ENCODE results near the gene RELL1. TPM values are rescaled to one million over a fixed set of nuclear protein-coding genes. Genes with fewer than 3 reads are reported as not detected.

RELL1 gene
- total and polyA plus RNA-seq, 10 of the 15 experiments (the other 5 are each of a cell fraction or from before 2014, with no cell fraction given): 0.20 to 10.9 (median 3.9) TPM

DNA sequence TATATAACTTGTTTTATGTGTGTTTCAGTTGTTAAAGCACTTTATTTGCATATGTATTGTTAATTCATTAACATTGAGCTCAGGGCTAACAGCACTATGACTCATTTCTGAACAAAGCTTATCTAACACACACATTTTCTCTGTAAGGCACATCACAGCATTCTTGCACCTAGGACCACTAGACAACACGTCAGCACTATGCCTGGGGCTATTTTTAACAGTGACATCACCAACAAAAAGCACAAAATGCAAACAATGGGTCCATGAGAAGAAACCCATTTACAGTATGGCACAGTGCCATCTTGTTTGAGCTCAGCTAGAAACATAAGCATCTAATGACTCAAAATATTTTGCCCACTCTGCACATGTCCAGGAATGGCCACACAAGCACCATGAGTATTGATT lies 124.4 kb downstream of the RELL1 start (continued):
- TF ChIP-seq, protein P1, sequence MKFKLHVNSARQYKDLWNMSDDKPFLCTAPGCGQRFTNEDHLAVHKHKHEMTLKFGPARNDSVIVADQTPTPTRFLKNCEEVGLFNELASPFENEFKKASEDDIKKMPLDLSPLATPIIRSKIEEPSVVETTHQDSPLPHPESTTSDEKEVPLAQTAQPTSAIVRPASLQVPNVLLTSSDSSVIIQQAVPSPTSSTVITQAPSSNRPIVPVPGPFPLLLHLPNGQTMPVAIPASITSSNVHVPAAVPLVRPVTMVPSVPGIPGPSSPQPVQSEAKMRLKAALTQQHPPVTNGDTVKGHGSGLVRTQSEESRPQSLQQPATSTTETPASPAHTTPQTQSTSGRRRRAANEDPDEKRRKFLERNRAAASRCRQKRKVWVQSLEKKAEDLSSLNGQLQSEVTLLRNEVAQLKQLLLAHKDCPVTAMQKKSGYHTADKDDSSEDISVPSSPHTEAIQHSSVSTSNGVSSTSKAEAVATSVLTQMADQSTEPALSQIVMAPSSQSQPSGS (IDR thresholded peaks at IDR 0.05; ENCODE audit: low read length): peak; percentile 77; the same call in 1 of the 2 replicates
- no peak for TF ChIP-seq KDM1A (IDR thresholded peaks at IDR 0.05; ENCODE audit: borderline replicate concordance)
- TF ChIP-seq NFXL1 (IDR thresholded peaks at IDR 0.05; ENCODE audit: borderline replicate concordance): no peak
- TF ChIP-seq, protein P2, sequence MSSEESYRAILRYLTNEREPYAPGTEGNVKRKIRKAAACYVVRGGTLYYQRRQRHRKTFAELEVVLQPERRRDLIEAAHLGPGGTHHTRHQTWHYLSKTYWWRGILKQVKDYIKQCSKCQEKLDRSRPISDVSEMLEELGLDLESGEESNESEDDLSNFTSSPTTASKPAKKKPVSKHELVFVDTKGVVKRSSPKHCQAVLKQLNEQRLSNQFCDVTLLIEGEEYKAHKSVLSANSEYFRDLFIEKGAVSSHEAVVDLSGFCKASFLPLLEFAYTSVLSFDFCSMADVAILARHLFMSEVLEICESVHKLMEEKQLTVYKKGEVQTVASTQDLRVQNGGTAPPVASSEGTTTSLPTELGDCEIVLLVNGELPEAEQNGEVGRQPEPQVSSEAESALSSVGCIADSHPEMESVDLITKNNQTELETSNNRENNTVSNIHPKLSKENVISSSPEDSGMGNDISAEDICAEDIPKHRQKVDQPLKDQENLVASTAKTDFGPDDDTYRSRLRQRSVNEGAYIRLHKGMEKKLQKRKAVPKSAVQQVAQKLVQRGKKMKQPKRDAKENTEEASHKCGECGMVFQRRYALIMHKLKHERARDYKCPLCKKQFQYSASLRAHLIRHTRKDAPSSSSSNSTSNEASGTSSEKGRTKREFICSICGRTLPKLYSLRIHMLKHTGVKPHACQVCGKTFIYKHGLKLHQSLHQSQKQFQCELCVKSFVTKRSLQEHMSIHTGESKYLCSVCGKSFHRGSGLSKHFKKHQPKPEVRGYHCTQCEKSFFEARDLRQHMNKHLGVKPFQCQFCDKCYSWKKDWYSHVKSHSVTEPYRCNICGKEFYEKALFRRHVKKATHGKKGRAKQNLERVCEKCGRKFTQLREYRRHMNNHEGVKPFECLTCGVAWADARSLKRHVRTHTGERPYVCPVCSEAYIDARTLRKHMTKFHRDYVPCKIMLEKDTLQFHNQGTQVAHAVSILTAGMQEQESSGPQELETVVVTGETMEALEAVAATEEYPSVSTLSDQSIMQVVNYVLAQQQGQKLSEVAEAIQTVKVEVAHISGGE (CRISPR knock-in tag; IDR thresholded peaks at IDR 0.05): no peak
- TF ChIP-seq BRCA1 (IDR thresholded peaks at IDR 0.05; ENCODE audit: low read depth, low read length): no peak
- TF ChIP-seq ESRRA (IDR thresholded peaks at IDR 0.05; ENCODE audit: low read length): no peak
- no peak for TF ChIP-seq PAX5 (IDR thresholded peaks at IDR 0.05; ENCODE audit: borderline replicate concordance, low read depth, low read length)
- no peak for TF ChIP-seq KLF5 (IDR thresholded peaks at IDR 0.05; ENCODE audit: partially characterized antibody)
- TF ChIP-seq BHLHE40 (IDR thresholded peaks at IDR 0.05; ENCODE audit: borderline replicate concordance in 1 of 2, low read depth in 2 of 2, low read length in 1 of 2): no peak
- TF ChIP-seq, protein P3, sequence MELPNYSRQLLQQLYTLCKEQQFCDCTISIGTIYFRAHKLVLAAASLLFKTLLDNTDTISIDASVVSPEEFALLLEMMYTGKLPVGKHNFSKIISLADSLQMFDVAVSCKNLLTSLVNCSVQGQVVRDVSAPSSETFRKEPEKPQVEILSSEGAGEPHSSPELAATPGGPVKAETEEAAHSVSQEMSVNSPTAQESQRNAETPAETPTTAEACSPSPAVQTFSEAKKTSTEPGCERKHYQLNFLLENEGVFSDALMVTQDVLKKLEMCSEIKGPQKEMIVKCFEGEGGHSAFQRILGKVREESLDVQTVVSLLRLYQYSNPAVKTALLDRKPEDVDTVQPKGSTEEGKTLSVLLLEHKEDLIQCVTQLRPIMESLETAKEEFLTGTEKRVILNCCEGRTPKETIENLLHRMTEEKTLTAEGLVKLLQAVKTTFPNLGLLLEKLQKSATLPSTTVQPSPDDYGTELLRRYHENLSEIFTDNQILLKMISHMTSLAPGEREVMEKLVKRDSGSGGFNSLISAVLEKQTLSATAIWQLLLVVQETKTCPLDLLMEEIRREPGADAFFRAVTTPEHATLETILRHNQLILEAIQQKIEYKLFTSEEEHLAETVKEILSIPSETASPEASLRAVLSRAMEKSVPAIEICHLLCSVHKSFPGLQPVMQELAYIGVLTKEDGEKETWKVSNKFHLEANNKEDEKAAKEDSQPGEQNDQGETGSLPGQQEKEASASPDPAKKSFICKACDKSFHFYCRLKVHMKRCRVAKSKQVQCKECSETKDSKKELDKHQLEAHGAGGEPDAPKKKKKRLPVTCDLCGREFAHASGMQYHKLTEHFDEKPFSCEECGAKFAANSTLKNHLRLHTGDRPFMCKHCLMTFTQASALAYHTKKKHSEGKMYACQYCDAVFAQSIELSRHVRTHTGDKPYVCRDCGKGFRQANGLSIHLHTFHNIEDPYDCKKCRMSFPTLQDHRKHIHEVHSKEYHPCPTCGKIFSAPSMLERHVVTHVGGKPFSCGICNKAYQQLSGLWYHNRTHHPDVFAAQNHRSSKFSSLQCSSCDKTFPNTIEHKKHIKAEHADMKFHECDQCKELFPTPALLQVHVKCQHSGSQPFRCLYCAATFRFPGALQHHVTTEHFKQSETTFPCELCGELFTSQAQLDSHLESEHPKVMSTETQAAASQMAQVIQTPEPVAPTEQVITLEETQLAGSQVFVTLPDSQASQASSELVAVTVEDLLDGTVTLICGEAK (IDR thresholded peaks at IDR 0.05; ENCODE audit: borderline replicate concordance): no peak
- TF ChIP-seq ZZZ3 (IDR thresholded peaks at IDR 0.05; ENCODE audit: control insufficient read depth, insufficient read length, low read depth): no peak
- TF ChIP-seq ZNF274 (IDR thresholded peaks at IDR 0.05; ENCODE audit: insufficient read depth, insufficient read length): no peak
- TF ChIP-seq, protein P4, sequence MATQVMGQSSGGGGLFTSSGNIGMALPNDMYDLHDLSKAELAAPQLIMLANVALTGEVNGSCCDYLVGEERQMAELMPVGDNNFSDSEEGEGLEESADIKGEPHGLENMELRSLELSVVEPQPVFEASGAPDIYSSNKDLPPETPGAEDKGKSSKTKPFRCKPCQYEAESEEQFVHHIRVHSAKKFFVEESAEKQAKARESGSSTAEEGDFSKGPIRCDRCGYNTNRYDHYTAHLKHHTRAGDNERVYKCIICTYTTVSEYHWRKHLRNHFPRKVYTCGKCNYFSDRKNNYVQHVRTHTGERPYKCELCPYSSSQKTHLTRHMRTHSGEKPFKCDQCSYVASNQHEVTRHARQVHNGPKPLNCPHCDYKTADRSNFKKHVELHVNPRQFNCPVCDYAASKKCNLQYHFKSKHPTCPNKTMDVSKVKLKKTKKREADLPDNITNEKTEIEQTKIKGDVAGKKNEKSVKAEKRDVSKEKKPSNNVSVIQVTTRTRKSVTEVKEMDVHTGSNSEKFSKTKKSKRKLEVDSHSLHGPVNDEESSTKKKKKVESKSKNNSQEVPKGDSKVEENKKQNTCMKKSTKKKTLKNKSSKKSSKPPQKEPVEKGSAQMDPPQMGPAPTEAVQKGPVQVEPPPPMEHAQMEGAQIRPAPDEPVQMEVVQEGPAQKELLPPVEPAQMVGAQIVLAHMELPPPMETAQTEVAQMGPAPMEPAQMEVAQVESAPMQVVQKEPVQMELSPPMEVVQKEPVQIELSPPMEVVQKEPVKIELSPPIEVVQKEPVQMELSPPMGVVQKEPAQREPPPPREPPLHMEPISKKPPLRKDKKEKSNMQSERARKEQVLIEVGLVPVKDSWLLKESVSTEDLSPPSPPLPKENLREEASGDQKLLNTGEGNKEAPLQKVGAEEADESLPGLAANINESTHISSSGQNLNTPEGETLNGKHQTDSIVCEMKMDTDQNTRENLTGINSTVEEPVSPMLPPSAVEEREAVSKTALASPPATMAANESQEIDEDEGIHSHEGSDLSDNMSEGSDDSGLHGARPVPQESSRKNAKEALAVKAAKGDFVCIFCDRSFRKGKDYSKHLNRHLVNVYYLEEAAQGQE (IDR thresholded peaks at IDR 0.05; ENCODE audit: low read depth, low read length): no peak
- TF ChIP-seq IKZF2 (IDR thresholded peaks at IDR 0.05): no peak; a peak in 1 of 4 replicates
- peak; percentile 9; the same call in 1 of the 2 replicates for TF ChIP-seq CHD2 (IDR thresholded peaks at IDR 0.05; ENCODE audit: borderline replicate concordance, low read depth, low read length)
- TF ChIP-seq SUPT20H (IDR thresholded peaks at IDR 0.05; ENCODE audit: borderline replicate concordance, control insufficient read depth, low read depth, low read length): no peak
